Stimulated activated CD4-positive, alpha-beta T cell treated with anti-CD3 and anti-CD28 coated beads, Interleukin-12 subunit alpha, Interleukin-12 subunit beta, amount 100 ng/mL, for 4 hours (primary cell): Measurements from ENCODE around the gene ARVCF.

Source experiments
- DNase-seq: peaks from one replicate; pipeline ENCODE4 v3.0.0-alpha.2; 2020

Gene ARVCF

DNA sequence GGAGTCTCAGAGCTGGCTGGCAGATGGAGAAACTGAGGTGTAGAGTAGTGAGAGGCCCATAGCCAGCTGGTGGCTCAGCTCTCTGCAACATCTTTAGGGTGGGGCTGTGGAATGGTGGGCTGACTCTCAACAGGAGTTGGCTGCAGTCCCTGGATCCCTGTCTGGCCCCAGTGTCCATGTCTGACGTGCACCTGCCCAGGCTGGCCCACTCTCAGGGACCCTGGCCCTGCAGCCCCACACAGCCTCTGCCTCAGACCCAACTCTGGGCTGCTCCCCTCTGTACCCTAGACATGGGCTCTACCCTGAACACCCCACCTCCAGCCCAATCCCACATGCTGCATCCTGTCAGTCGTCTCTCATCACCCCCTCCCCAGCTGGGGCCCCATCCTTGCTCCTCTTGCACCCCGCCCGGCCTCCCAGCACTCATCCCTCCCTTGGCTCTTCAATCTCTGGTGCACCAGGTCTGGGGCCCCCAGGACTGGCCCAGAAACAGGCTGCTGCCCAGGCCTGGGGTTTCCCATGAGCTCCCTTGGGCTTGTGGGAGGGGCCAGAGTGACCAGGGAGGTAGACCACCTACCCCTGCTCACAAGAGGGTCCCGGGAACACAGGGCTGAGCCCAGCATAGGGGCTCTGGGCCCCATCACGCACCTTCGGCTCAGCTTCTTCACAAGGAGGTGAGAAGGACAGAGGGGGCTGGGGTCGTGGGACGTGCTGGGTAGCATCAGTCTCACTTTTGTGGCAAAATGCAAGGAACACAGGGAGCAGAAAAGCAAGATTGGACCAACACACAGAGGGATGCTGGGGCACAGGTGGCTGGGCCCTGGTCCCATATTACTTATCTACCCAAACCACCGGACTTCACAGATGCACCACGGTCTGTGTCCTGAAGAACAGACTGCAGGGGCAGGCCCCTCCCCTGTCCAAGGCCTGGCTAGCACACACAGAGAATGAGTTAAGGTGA is 31.5 kb downstream of the ARVCF start:
- no peak for DNase-seq

DNA sequence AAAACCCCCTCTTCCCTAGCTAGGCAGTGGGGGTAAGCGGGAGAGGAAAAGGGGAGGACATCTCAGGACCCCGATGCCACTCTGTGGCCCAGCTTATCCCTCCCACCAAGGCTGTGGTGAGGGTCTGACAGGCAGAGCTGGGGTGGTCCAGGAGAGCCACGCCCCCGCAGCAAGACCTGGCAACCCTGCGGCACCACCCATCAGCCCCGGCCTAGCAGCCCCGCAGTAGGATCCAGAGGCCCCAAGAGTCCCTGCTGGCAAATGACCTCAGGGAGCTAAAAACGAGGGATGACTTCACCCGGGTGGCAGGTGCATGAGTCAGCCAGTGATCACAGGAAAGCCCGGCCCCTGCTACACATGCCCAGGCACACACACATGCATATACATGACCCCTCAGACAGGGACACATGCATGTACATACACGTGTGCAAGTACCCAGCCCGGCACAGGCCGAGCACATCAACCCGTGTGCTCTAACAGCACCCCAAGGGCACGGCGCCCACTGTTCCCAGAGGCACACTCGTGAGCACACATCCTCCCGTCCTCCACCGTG is 32.3 kb downstream of the ARVCF start:
- no peak for DNase-seq

DNA sequence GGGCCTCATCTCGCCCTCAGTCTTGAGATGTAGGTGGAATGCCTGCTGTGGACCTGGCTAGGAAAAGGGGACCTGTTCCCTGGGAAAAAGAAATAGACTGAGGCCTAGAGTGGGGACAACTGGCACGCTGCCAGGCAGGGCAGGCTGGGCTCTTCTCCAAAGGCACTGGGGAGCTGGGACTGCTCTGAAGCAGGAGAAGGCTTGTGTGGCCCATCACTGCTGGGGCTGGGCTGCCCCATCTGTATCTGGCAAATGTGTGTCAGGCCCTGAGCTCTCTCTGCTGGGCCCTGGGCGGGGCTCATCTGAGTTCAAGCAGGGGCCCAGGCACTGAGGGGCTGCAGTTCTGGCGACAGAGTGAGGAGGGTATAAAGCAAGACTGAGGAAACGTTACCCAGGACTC is 32.9 kb downstream of the ARVCF start:
- DNase-seq, result no peak

DNA sequence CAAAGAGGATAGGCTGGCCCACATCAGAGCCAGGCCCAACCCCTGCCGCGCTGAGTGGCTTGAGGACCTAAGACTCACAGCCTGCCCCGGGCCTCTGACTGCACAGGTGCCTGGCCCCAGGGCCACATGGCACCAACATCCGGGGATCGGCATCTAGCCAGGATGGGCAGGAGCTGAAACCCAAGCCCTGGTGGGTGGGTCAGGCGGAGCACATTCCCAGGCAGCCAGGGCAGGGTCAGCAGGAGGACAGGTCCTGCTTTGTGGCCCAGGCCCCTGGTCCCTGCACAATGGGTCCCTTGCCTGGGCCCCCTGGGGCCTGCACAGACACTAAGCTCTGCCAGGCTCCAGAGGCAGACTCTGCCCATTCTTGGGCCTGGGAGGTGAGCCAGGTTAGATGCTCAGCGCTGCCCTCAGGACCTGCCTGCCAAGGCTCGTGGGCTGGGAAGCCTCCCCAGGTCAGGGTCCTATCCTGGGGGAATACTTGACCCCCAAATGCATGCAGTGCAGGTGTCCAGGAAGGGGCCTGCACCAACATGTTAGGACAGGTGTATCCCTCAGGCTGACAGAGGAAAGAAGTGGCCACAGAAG is 33.5 kb downstream of the ARVCF start:
- no peak for DNase-seq

DNA sequence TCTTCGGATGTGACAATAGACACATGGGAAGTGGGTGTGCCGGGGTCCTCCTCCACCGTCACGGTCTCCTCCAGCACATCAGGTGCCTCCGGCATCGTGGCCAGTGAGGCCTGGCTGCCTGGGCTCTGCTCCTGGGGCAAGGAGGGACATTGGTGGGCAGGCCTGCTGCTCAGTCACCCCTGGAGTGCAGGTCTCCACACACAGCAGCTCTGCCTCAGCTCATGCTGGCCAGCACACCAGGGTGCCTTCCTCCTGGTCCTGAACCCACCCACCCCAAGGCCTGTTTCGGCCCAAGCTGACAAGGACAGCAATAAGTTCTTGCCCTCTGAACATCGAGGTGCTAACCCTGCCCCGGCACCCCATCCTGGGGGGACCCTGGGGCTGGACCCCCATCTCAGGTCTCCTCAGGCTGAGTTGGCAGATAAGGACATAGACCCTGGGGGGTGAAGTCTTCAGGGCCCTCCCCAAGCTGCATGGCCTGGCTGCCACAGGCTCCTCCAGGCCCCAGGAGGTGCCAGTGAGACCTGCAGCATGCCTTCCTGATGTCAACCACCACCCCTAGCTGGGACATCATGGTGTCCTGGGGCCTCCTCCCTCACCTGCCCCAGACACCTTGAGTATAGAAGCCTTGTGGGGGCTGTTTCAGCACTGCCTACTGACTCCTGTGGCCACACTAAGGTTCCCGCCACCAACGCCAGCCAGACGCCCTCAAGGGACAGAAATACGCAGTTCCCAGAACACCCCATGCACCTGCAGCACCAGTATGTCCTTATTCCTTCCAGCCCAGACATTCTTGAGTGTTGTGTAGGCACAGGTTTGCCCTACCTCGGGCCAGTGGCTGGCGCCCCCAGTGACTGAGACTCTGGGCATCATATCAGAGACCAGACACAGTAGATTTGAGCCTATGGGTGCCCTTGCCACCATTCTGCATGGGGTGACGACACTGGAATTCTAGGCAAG is 34.4 kb downstream of the ARVCF start:
- no peak for DNase-seq

DNA sequence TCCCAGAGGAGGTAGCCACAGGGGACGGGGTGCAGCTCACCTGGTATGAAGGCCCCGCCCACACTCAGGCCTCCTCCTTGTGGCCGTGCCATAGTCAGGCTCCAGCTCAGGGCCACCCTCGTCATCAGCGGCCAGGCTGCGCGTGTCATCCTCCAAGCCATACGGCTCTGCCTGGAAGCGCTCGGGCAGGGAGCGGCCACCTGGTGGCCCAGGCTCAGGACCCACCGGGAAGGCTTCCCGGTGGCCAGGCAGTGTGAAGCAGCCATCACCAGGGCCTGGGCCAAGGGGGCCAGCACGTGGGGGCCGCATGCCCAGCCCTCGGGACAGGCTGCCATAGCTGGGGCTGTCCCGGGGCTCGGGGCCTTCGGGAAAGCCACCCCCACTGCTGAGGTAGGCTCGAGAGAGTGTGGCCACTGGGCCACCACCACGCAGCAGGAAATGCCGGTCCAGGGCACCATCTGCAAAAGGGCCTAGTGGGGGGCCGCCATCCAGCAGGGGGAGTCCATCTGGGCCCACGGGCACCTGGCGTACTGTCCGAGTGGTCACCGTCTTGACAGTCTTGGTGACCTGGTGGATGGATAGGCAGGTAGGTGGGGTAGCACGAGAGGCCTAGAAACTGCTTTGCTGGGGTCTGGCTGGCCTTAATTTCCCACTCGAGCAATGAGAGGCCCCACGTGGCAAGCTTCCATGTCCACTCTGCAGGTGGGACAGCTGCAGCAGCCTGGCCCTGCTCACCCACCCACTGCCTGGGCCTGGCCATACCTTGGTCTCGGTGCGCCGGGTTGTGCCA is 35.3 kb downstream of the ARVCF start:
- no peak for DNase-seq

DNA sequence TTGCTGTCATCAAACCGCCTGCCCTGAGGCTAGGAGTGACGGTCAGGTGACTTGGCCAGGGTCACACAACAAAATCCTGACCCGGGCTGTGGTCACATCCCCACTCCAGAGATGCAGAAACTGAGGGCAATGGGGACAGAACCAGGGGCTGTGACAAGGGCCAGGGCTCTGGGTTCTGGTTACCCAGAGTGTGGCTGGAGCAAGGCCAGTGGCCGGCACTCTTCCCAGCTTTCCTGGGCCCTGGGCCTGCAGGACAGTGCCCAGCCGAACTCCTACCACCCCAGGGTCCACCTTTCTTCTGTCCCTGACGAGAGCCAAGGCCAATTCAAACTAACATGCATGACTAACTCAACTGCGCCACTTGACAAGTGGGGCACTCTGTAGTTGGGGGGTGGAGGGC is 35.9 kb downstream of the ARVCF start:
- DNase-seq, result no peak

DNA sequence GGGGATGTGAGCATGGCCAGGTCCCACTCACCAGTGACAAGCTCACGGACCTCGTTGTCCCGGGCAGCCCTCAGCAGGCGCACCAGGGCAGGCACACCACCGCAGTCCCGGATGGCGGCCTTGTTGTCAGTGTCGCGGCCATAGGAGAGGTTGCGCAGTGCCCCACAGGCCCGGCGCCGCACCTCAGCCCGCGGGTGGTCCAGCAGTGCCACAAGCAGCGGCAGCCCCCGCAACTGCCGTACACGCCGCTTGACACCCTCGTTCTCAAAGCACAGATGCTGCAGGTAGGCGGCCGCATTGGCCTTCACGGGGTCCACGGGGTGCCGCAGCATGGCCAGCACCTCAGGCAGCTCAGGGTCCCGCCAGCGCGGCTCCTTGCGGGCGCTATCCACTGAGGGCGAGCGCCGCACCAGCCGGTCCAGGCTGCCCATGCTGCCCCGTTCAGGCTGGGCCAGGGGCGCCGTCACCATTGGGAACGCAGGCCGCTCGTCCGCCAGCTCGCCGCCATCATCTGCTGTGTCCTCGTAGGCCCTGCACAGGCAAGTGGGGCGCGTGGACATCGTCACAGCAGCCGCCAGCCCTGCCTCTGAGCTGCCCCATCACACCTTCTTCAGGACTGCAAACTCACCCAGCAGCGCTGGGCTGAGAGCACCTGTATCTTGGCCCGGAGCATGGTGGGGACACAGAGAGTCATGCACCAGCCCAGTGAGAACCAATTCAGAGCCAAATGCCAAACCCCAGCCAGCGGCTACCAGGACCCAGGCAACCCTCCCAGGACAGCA is 36.7 kb downstream of the ARVCF start:
- DNase-seq, result no peak

DNA sequence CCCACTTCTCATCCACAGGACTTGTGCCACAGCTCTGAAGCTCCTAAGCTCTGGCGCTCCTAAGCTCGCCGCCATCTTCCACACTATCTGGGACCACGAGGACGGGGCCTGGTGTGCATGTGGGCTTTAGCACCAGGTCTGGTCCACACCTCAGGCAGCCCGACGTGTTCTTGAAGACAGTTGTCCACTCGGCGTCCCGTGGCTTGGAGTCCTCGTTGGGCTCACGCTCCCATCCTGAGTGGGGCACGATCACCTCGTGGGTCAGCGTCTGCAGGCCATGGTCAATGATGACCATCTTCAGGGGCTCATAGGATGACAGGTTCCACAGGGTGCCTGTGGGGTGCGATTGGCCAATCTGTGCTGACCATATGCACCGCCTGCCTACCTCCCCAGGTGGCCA is 37.9 kb downstream of the ARVCF start:
- DNase-seq, result no peak

DNA sequence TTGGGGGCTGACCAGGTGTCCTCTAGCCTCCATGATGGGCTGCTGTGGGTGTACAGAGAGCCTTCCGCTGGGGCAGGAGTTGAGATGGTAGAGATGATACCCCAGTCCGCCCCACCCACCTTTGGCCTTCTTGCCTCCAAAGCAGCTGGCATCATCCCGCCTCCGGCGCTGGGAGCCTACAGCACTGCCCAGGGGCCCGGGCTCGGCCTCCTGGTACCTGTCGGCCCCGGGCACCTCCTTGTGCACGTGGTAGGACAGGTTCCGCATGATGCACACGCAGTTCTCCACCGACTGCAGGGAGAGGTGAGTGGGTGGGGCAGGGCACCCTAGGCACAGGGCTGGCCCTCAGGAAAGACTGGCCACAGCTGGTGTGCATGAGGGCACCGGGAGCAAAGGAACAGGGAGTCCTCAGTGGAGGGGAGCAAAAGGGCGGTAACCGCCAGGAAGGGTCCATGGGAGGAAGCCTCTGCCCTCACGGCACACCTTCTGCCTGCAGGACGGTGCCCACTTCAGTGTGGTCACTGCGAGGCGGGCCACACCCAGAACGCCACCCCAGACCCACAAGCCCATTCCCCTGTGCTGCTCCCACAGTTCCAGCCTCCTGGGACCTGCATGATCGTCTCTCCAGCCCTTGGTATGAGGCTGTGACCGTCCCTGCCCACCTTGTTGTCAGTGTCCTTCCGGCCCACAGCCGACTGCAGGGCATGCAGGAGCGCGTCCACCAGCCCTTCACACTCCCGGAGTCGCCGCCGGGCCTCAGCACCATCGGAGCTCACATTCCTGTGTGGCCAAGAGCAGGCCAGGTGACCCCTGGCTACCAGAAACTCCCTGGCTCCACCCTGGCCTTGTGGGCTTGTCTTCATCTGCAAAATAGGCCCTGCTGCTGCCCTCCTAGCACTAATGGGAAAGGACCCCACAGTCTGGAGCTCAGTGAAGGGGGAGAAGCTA is 39.1 kb downstream of the ARVCF start:
- no peak for DNase-seq

DNA sequence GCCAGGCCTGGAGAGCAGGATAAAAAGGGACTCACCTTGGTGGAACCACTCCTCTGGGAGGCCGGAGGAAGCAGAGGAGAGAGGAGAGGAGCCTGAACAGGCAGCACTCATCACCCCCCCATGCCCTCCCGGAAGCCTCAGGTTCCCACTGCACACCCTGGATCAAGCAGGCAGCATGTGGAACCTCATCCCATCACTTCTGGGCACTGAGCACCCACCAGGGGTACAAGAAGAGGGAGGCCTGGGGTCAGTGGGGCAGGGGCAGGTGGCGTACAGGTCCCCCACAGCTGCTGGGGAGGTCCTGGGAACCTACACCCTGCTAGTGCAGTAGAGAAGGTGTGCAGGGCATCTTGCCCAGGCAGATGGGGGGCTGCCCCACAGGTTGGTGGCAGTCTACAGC is 40.0 kb downstream of the ARVCF start:
- DNase-seq, result no peak

DNA sequence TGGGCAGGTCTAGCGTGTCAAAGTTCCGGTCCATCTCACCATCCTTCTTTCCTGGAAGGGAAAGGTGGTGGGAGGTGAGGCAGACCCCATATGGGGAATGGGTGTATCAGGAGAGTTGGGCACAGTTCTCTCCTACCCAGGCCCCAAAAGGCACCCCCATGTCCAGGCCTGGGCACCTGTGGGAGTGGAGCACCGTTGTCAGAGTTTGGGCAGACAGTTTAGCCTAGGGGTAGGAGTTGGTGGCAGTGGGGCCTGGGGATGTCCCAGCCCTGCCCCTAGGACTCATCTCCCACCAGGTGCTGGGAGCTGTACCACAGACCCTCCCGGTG is 41.0 kb downstream of the ARVCF start:
- no peak for DNase-seq

DNA sequence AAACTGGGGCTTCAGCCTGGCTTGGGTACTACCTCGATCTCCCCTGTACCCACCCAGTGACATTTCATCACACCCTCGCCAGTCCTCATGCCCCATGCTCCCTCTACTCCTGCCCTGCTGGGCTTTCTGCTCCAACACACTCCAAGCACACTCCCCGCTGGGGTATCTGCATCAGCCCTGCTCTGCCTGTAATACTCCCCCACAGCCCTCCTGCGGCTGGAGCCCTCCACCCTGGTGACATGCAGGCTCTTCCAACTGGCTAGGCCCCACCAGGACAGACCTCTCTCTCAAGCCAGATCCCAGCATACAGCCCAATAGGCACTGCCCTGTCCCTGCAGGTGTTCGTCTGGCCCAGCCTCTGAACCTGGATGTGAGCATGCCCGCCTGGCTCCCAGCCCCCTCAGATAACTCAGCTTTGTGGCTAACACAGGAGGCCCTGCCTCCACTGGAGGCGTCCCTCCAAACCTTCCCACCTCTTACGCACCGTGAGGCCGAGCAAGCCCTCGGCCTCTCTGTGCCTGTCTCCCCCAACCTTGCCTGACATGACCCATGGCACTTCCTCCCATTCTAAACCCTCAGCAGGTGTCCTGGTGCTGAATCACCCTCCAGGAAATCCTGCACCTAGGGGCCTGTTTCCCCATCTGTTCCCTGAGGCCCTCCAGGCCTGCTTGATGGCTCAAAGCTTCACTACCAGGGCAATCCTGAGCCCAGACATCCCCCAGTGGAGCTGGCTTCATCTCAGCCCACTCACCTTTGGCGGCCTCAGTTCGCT is 41.5 kb downstream of the ARVCF start:
- no peak for DNase-seq

DNA sequence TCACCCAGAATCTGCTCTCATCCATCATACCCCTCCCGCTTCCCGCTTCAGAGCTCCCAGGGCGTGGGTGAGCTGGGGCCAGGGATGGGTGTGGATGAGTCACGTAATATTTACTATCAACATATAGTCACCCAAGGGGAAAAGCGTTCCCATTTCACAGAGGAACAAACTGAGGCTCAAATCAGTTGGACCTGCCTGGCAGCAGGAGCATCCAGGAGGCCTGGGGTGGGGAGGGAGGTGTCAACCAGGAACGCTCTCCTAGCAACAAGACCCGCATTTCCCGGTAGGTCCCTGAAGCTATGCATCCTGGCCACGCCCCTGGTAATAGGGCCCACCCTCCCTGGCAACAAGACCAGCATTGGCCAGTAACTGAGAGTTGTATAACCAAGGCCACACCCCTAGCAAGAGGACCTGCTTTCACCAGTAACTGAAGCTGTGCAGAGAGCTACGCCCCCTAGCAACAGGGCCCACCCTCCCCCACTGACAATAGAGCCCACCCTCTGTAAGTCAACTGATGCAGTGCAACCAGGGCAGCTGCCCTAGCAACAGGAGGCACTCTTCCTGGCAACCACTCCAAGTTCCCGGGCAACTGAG is 42.3 kb downstream of the ARVCF start:
- DNase-seq, result no peak

DNA sequence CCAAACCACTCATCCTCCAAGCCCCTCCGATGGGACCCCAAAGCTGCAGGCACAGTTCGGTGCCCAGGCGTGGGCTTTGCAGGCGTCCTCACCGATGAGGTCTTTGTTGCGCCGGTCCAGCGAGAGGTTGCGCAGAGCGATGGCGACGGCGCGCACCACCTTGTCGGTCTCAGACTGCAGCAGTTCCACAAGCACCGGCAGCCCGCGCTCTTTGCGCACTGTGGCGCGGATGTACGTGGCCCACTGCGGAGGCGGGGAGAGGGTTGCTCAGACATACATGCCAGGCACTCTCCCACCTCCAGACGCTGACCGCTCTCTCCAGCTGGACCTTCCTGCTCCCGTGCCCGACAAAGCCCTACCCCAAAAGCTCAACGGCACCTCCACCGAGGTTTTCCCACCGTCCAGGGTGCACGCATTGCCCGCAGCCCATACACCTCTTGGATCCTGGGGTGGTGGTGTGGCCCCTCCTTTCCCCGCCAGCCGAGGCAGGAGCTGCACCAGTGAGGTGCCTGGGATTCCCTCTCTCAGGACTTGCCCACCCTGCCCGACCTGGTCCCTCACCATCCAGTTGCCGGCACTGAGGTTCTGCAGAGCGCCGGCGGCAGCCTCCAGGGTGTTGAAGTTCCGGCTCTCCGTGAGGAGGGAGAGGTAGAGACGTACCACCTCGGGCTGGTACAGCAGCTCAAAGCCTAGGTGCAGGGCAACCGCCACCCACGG is 42.9 kb downstream of the ARVCF start:
- no peak for DNase-seq

DNA sequence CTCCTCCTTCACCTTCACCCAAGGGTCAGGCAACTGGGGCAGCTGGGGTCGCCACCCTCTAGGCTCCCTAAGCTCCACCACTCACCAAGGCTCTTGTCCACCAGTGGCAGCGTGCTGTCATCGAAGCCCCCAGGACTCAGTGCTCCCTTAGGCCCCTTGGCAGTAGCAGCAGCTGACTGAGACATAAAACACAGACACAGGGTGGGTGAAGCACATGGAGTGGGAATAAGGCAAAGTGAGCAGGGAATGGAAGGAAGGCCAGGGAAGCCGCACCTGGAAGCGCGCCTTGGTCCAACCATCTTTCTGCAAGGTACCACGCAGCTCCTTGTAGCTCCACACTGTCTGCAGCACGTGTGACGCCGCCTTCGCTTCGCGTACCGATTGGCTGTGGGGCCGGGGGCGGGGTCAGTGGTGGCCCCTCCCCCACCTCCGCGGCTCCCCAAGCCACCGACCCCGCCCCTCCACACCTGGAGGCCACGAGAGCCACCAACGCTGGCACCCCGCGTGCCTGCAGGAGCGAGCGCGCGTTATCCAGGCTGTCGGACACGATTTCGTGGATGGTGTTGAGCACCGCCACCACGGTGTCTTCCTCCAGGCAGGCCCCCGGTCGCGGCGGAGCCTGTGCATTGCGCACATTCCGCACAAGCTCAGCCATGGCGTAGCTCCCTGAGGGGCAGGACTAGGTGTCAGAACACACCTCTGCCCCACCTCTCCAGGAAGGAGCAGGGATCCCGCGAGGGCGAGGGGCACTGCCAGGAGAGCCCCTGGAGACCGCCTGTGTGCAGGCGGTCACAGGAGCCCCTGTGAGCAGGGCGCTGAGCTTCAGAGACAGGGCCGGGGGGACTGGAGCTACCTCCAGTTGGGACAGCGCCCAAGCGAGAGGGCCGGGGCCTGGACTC is 43.7 kb downstream of the ARVCF start:
- DNase-seq, result no peak

DNA sequence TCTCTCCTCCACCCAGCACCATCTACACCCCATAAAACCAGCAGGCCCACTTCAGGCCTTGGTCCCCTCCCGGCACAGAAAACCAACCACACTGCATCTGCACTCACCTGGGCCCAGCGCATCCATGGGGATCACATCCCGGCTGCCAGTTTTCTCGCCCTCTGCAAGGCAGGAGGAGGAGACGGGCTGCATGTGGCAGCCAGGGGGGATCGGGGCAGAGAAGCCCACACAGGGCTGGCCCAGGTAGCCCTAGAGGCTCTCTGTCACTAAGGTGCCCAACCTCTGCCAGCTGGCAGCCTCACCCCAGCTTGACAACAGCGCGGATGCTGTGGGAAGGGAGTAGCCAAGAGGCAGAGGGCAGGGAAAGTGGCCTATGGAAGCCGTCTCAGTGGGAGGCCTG is 44.4 kb downstream of the ARVCF start:
- DNase-seq, result no peak
